Measurements from ENCODE around the gene KDSR. TPM values are rescaled to one million over a fixed set of nuclear protein-coding genes. Genes with fewer than 3 reads are reported as not detected.
A peak's percentile ranks its signal among the peaks of the same experiment; 100 is the strongest.

KDSR gene
- total RNA-seq, 1 experiment from 2014 or later: 493 TPM

DNA sequence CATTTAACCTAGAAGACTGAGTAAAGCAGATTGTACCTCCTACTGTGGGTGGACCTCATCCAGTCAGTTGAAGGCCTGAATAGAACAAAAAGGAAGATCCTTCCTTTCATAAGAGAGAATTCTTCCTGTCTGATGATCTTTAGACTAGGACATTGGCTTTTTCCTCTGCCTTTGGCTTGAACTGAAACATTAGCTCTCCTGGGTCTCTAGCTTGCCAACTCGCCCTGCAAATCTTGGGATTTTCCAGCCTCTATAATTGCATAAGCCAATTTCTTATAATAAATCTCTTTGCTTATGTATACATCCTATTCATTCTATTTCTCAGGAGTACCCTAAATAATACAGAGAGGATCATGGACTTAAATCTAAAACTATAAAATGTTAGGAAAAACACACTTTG lies 6.2 kb upstream of the KDSR start:
- ChIA-PET POLR2A (ENCODE audit: low non-redundant PET) (no interaction called here), CTCF (no interaction called here)
- BruUV-seq (replicated peaks): no TSS peak
- Histone ChIP-seq H3K27me3 (replicated peaks; ENCODE audit: insufficient read depth, low read depth, low read length, poor library complexity) (no peaks in the 10 kb centered on the region), H3K36me3 (ENCODE audit: insufficient read depth, low read length, poor library complexity, severe bottlenecking) (no peaks in the 10 kb centered on the region), H3K4me1 (ENCODE audit: insufficient read depth, low read length, poor library complexity, severe bottlenecking) (peaks cover 21% of the 10 kb centered on the region), H3K9me3 (ENCODE audit: low read depth, low read length, poor library complexity, severe bottlenecking) (peaks cover 59% of the 10 kb centered on the region), H3K4me3 (ENCODE audit: low read depth, low read length, poor library complexity, severe bottlenecking) (no peak overlapping the region), H3K27ac (ENCODE audit: low read depth, low read length, poor library complexity, severe bottlenecking) (peak overlapping the region; percentile 41)
- intact Hi-C loops (cut with micrococcal nuclease; ENCODE audit: unreplicated experiment): no loop called here
- TF ChIP-seq EZH2 (IDR thresholded peaks at IDR 0.05; ENCODE audit: borderline replicate concordance, low read depth, low read length, poor library complexity, severe bottlenecking): no peak
- DNase-seq (ENCODE audit: low spot score): no peak

- intact Hi-C loops (cut with micrococcal nuclease; ENCODE audit: unreplicated experiment): no loop called here
- ChIA-PET CTCF (no interaction called here), POLR2A (ENCODE audit: low non-redundant PET) (no interaction called here)
These were observed 1.6 kb upstream of the KDSR start for GRCh38 chr18:63368611-63369010.

DNA sequence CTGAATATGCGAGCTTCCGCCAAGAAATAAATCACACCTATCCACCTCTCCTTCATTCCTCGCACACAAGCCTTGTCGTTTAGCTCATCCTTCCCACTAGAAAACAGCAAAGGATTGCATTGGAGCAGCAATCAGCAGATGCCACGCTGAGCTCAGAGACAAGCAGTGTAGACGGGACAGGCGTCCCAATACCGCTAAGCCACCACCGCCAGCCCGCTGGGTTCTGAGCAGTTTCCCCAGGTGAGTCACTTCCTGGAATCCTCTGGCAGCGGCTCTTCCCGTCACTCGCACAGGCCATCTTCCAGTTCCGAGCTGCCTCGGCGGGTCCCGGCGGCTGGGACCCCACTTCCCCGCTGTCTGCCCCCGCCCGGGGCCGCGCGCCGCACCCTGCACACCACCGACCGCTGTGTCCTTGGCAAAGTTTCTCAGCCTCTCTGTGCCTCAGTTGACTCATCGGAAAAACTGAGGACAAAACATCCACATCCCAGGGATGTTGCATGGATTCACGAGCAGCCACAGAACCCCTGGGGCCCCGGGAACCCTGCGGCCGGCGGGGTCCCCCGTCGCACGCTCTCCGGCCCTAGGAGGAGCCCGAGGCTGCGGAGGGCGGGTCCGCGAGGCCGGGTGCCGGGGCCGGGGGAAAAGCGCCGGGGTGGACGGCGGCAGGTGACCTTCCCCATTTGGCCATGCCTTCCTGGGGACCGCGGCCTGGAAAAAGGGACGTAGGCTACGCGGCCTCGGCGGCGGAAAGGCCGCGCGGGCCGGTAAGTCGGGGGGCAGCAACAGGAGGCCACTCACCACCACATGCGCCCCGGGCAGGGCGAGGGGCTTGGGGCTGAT lies 573 bp downstream of the KDSR start:
- Histone ChIP-seq H3K4me1 (ENCODE audit: insufficient read depth, low read length, poor library complexity, severe bottlenecking) (peaks cover 13% of the 10 kb centered on the region), H3K36me3 (ENCODE audit: insufficient read depth, low read length, poor library complexity, severe bottlenecking) (peaks cover 47% of the 10 kb centered on the region), H3K4me3 (ENCODE audit: low read depth, low read length, poor library complexity, severe bottlenecking) (peak overlapping the region; percentile 96), H3K9me3 (ENCODE audit: low read depth, low read length, poor library complexity, severe bottlenecking) (peaks cover 14% of the 10 kb centered on the region), H3K27ac (ENCODE audit: low read depth, low read length, poor library complexity, severe bottlenecking) (peak overlapping the region; percentile 99), H3K27me3 (replicated peaks; ENCODE audit: insufficient read depth, low read depth, low read length, poor library complexity) (no peaks in the 10 kb centered on the region)
- peak; percentile 70 for DNase-seq (ENCODE audit: low spot score)
- CTCF ChIA-PET: interaction anchor here (0.9 kb wide), 1 partner anchor 43 kb away, joined by 4 read pairs; no protein-coding TSS in a partner anchor
- intact Hi-C loops (cut with micrococcal nuclease; ENCODE audit: unreplicated experiment): no loop called here
- TF ChIP-seq CTCF (conservative IDR thresholded peaks at IDR 0.05; ENCODE audit: low read depth, low read length) (no peak), EZH2 (IDR thresholded peaks at IDR 0.05; ENCODE audit: borderline replicate concordance, low read depth, low read length, poor library complexity, severe bottlenecking) (no peak)
- POLR2A ChIA-PET (ENCODE audit: low non-redundant PET): no interaction called here
- no TSS peak for BruUV-seq (replicated peaks)

More at GRCh38 chr18:63368611-63369010, 1.6 kb upstream of the KDSR start:
- no TSS peak for BruUV-seq (replicated peaks)
- Histone ChIP-seq H3K27ac (ENCODE audit: low read depth, low read length, poor library complexity, severe bottlenecking) (peak overlapping the region; percentile 99), H3K4me3 (ENCODE audit: low read depth, low read length, poor library complexity, severe bottlenecking) (peak overlapping the region; percentile 96), H3K36me3 (ENCODE audit: insufficient read depth, low read length, poor library complexity, severe bottlenecking) (peaks cover 29% of the 10 kb centered on the region), H3K27me3 (replicated peaks; ENCODE audit: insufficient read depth, low read depth, low read length, poor library complexity) (no peaks in the 10 kb centered on the region), H3K9me3 (ENCODE audit: low read depth, low read length, poor library complexity, severe bottlenecking) (peaks cover 35% of the 10 kb centered on the region), H3K4me1 (ENCODE audit: insufficient read depth, low read length, poor library complexity, severe bottlenecking) (peaks cover 6% of the 10 kb centered on the region)
- TF ChIP-seq CTCF (conservative IDR thresholded peaks at IDR 0.05; ENCODE audit: low read depth, low read length) (no peak), EZH2 (IDR thresholded peaks at IDR 0.05; ENCODE audit: borderline replicate concordance, low read depth, low read length, poor library complexity, severe bottlenecking) (no peak)
- DNase-seq (ENCODE audit: low spot score): no peak
